ENCODE measurements around the gene PIGQ.

The PIGQ gene

DNA sequence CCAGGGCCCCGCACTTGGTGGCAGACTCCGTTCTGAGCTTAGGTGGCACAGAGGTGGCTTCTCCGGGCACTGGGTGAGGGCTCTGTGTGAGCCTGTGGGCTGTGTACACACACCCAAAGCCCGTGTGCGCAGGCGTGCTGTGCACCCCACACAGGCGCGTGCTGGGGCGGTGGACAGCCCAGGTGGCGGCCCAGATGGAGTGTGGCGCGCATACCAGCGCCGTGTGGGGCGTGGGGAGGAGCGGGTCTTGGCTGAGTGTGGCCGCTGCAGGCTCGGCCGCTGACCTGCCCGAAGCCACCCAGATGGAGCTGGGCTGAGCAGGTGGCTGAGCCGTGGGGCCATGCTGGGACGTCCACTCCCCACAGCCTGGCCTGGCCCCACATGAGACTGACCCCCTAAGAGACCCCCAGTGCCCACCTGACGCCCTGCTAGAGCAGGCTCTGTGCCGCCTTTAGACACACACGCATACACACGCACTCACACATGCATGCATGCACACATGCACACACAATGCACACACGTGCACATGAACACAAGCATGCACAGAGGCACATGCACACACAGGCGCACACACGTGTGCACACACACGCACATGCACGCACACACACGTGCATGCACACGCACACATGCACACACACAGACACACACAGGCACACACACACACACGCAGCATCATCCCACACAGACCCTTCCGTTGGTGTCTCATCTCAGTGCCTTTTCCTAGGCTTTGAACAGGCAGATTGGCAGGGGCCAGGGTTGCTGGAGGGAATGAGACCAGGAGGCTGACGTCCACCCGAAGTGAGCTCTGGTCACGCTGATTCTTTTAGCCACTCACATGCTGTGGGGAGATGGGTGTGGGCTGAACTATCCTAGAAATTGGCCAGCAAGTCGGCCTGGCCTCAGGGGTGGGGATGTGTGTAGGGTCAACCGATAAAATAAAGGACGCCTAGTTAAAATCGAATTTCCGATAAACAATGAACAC is 7.5 kb upstream of the PIGQ start:
- no peak for DNase-seq (ENCODE audit: low read depth, low spot score)
- H3K27me3 ChIP-seq (ENCODE audit: control insufficient read depth, insufficient read depth, low read length), result peaks cover 16% of the 10 kb centered on the region
- H3K4me3 ChIP-seq (ENCODE audit: low read length), result no peak overlapping the region
- WGBS (ENCODE audit: insufficient coverage, insufficient read length), result no CpG with 5 or more reads among the region's 43 CpGs
- no peaks in the 10 kb centered on the region for H3K9me3 ChIP-seq (ENCODE audit: control insufficient read depth, insufficient read depth, low read length)
- H3K4me1 ChIP-seq (ENCODE audit: control insufficient read depth, insufficient read depth, low read length), result peaks cover 3% of the 10 kb centered on the region; the same call in 1 of the 2 replicates
- H3K36me3 ChIP-seq (ENCODE audit: control insufficient read depth, insufficient read depth, low read length), result no peaks in the 10 kb centered on the region
- no peak overlapping the region for H3K27ac ChIP-seq (ENCODE audit: low read length)

DNA sequence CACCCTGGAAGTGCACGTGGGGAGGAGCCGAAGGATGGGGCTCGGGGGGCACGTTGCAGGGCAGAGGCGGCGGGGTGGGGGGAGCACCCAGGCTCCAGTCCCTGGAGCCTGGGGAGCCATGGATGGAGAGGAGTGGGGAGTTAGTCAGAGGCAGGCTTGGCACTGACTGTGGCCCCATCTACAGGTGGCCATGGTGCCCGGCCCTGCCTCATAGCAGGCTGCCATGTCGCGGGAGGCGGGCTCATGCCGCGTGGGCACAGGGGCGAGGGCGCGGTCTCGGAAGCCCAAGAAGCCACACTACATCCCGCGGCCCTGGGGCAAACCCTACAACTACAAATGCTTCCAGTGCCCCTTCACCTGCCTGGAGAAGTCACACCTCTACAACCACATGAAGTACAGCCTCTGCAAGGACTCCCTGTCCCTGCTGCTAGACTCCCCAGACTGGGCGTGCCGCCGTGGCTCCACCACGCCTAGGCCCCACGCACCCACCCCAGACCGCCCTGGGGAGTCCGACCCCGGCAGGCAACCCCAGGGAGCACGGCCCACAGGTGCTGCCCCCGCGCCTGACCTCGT is 6.6 kb upstream of the PIGQ start:
- Histone ChIP-seq H3K36me3 (ENCODE audit: control insufficient read depth, insufficient read depth, low read length) (no peaks in the 10 kb centered on the region), H3K27ac (ENCODE audit: low read length) (no peak overlapping the region), H3K4me3 (ENCODE audit: low read length) (no peak overlapping the region), H3K9me3 (ENCODE audit: control insufficient read depth, insufficient read depth, low read length) (no peaks in the 10 kb centered on the region), H3K4me1 (ENCODE audit: control insufficient read depth, insufficient read depth, low read length) (peaks cover 3% of the 10 kb centered on the region; the same call in 1 of the 2 replicates), H3K27me3 (ENCODE audit: control insufficient read depth, insufficient read depth, low read length) (peaks cover 16% of the 10 kb centered on the region)
- DNase-seq (ENCODE audit: low read depth, low spot score), result no peak
- WGBS (ENCODE audit: insufficient coverage, insufficient read length), result no CpG with 5 or more reads among the region's 30 CpGs

DNA sequence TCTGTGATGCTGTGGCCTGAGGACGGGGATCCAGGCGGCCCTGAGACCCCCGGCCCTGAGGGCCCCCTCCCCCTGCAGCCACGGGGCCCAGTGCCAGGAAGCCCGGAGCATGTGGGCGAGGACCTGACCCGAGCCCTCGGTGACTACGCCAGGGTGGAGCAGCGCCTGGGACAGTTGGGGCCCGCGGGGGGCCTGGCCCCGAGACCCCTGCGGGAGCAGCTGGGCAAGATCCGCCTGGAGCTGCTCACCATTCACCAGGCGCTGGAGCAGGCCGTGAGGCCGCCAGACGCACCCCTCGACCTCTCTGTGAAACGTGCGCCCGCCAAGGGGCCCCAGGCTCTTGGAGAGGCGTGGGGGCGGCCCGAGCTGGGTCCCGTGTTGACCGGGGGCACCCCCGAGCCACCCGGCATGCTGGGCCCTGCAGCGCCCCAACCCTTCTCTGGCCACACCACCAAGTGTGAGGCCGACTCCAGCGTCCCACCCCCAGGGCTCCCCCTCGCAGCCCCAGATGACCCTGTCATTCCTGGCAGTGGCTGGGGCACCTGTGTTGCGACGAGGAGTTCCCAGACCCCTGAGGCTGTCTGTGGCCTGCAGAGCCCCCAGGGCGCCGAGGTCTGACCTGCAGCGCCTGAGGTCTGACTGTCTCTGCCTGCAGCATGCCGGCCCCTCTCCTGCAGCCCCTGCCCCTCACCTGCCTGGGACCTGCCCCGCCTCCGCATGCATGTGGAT is 4.9 kb upstream of the PIGQ start:
- WGBS (ENCODE audit: insufficient coverage, insufficient read length), result no CpG with 5 or more reads among the region's 42 CpGs
- Histone ChIP-seq H3K27me3 (ENCODE audit: control insufficient read depth, insufficient read depth, low read length) (peaks cover 7% of the 10 kb centered on the region; the same call in 1 of the 2 replicates), H3K27ac (ENCODE audit: low read length) (no peak overlapping the region), H3K4me3 (ENCODE audit: low read length) (no peak overlapping the region), H3K9me3 (ENCODE audit: control insufficient read depth, insufficient read depth, low read length) (no peaks in the 10 kb centered on the region), H3K4me1 (ENCODE audit: control insufficient read depth, insufficient read depth, low read length) (peaks cover 3% of the 10 kb centered on the region), H3K36me3 (ENCODE audit: control insufficient read depth, insufficient read depth, low read length) (no peaks in the 10 kb centered on the region)
- DNase-seq (ENCODE audit: low read depth, low spot score), result no peak

DNA sequence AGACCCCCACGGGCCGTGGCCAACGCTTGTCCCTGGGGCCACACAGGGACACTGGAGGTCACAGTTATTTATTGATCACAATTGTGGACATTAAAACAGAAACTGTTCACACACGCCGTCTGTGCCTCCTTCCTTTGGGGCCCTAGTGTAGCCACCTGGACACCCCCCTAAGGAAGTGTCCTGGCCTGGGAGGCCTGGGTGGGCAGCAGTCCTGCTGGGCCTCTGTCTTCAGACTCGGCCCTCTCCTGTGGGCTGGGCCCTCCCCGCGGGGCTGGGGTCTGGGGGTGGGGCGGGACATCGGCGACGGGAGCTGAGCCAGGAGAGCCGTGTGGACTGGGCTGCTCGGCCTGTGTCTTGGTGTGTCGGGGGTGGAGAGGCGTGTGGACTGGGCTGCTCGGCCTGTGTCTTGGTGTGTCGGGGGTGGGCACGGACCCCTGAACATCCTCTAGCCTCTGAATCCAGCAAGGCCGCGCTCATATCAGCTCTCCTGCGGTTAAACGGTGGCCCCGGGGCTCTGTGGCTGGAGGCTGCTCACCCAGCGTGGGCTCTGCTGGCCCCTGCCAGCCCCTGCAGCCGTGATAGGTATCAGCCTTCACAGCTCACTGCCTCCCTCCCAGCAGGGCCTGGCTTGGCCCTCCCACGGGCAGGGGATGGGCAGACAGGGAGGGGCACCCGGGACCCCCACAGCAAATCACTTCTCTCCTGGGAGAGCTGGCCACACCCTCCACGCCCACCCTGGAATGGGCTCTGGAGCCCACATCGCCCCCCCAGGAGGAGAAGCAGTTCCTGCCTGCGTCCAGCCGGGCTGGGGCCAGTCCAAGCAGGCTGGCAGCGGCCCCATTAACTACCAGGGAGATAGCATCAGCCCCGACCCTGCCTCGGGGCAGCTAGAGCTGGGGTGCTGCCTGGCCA is 4.1 kb upstream of the PIGQ start:
- WGBS (ENCODE audit: insufficient coverage, insufficient read length), result no CpG with 5 or more reads among the region's 35 CpGs
- peaks cover 7% of the 10 kb centered on the region; the same call in 1 of the 2 replicates for H3K27me3 ChIP-seq (ENCODE audit: control insufficient read depth, insufficient read depth, low read length)
- no peak overlapping the region for H3K27ac ChIP-seq (ENCODE audit: low read length)

DNA sequence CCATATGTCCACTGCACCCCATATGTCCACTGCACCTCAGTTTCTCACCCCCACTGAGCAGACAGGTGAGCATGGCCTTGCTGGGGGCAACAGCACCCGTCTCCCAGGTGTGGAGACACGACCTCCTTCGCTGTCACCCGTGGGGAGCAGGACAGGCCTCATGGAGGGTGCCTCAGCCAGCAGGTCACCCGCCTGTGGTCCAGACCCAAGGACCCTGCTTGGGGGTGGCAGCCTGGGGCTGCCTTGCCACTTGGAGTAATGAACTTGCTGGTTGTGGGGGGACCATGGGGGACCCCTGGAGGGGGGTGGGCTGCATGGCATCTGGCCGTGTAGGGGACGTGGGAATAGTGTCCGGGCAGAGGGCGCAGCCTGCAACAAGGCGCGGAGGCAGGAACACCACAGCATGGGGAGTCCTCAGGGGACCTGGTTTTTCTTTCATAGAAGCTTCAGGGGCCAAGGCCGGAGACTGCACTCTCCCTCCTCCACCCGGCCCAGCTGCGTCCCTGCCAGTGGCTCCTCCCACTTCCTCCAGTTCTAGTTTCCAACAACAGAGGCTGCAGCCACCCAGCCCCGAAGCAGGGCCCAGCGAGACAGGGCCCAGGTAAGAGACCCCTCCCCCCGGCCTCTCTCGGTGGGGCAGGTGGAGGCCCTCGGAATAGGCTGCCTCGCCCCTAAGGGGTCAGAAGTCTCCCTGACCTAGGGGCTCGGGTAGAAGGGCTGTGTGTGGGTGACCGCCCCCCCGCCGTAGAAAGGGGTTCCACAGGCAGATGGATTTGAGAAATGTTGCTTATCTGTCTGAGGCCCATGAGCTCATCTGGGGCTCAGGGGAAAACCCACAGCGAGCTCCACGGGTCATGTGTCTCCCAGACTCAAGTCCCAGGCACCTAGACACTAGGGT is 3.0 kb upstream of the PIGQ start, which contains the start of gene NHLRC4:
Gene NHLRC4, plus strand, starts transcription at position 531 of the 898 bp plus-strand sequence. CDS start 1,043 bp downstream, outside the sequence.
- no CpG with 5 or more reads among the region's 26 CpGs for WGBS (ENCODE audit: insufficient coverage, insufficient read length)
- H3K27me3 ChIP-seq (ENCODE audit: control insufficient read depth, insufficient read depth, low read length), result peaks cover 1% of the 10 kb centered on the region; the same call in 1 of the 2 replicates
- peaks cover 3% of the 10 kb centered on the region for H3K4me1 ChIP-seq (ENCODE audit: control insufficient read depth, insufficient read depth, low read length)
- DNase-seq (ENCODE audit: low read depth, low spot score), result no peak
- H3K4me3 ChIP-seq (ENCODE audit: low read length), result no peak within 1 kb of the TSS
- no peak within 1 kb of the TSS for H3K27ac ChIP-seq (ENCODE audit: low read length)
- no peaks in the 10 kb centered on the region for H3K9me3 ChIP-seq (ENCODE audit: control insufficient read depth, insufficient read depth, low read length)
- no peaks in the 10 kb centered on the region for H3K36me3 ChIP-seq (ENCODE audit: control insufficient read depth, insufficient read depth, low read length)

More for the DNA sequence above, 4.1 kb upstream of the PIGQ start:
- Histone ChIP-seq H3K4me1 (ENCODE audit: control insufficient read depth, insufficient read depth, low read length) (peaks cover 3% of the 10 kb centered on the region), H3K9me3 (ENCODE audit: control insufficient read depth, insufficient read depth, low read length) (no peaks in the 10 kb centered on the region), H3K4me3 (ENCODE audit: low read length) (no peak overlapping the region), H3K36me3 (ENCODE audit: control insufficient read depth, insufficient read depth, low read length) (no peaks in the 10 kb centered on the region)
- DNase-seq (ENCODE audit: low read depth, low spot score), result no peak

DNA sequence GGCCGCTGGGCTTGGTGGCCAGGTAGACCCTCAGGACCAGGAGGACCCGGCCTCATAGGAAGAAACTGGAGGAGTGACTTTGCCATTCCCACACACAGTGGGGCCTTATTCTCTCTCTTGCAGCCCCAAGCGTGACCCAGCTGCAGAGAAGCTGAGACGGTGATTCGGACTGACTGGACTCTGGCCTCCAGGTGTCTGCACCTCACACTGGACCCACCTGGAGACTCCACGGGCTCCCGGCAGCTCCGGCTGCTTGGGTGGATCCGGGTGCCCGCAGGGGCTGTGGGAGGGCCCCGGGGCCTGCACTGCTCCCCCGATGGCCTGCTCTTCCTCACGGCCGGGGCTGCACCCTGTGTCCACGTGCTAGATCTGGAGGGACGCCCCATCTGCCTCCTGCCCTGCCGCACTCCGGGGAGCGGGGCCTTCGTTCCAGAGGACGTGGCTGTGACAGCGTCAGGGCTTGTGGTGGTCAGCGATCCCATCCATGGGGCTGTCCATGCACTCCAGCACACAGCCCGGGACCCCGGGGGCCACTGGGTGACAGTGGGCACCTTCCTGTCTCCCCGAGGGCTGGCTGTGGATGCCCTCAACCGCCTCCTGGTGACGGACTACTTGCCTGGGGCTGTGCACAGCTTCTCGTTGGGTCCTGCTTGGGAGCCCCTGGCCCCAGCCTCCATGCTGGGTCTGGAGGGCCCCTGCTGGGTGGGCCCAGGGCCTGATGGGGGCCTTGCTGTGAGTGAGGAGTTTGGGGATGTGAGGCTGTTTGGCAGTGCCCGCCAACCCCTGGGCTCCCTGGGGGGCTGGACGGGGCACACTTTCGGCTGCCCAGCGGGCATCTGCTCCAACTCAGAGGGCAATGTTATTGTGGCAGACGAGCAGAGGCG is 2.2 kb upstream of the PIGQ start:
- H3K27ac ChIP-seq (ENCODE audit: low read length), result no peak overlapping the region
- WGBS (ENCODE audit: insufficient coverage, insufficient read length), result no CpG with 5 or more reads among the region's 35 CpGs
- no peak for DNase-seq (ENCODE audit: low read depth, low spot score)

DNA sequence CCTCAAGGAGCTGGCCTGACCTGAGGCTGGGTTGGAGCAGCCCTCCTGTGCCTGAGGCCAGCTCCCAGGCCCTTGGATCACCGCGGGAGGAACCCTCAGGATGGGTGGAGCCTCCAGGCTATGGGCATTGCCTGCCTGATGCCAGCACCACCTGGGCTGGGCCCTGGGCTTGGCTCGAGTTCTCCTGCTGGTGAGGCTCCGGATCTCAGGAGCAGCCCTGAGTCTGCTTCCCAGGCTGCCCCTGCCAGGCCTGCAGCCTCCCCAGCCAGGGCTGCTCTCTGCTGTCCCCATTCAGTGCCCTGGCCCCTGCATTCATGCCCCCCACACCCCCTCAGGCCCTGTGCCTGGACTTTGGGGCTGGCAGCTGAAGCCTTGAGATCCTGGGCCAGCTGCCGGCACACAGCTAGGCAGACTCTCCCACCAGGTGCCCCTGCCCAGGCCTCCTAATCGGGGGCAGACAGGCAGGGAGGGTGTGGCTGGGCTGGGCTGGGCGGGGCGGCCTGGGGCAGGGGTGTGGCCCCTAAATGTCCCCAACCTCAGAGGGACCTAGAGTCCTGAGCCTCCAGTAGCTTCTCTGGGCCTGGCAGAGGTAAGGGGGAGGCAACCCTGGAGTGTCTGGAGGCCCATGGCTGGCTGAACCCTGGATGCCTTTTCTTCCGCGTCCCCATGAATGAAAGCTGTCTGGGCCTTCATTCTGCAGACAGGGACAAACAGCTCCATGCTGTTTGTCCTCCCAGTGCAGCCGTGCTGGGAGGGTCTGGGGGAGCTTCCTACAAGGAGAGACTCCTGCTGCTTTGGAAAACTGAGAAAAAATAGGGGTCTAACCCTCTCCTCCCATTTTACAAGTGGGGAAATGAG is 1.1 kb upstream of the PIGQ start:
- no CpG with 5 or more reads among the region's 11 CpGs for WGBS (ENCODE audit: insufficient coverage, insufficient read length)
- Histone ChIP-seq H3K9me3 (ENCODE audit: control insufficient read depth, insufficient read depth, low read length) (no peaks in the 10 kb centered on the region), H3K27me3 (ENCODE audit: control insufficient read depth, insufficient read depth, low read length) (no peaks in the 10 kb centered on the region), H3K27ac (ENCODE audit: low read length) (no peak overlapping the region), H3K4me3 (ENCODE audit: low read length) (no peak overlapping the region; the same call in 1 of the 2 replicates), H3K36me3 (ENCODE audit: control insufficient read depth, insufficient read depth, low read length) (no peaks in the 10 kb centered on the region), H3K4me1 (ENCODE audit: control insufficient read depth, insufficient read depth, low read length) (peaks cover 3% of the 10 kb centered on the region)
- DNase-seq (ENCODE audit: low read depth, low spot score), result no peak

More for the DNA sequence above, 2.2 kb upstream of the PIGQ start:
- Histone ChIP-seq H3K4me1 (ENCODE audit: control insufficient read depth, insufficient read depth, low read length) (peaks cover 3% of the 10 kb centered on the region), H3K27me3 (ENCODE audit: control insufficient read depth, insufficient read depth, low read length) (no peaks in the 10 kb centered on the region), H3K9me3 (ENCODE audit: control insufficient read depth, insufficient read depth, low read length) (no peaks in the 10 kb centered on the region), H3K4me3 (ENCODE audit: low read length) (no peak overlapping the region), H3K36me3 (ENCODE audit: control insufficient read depth, insufficient read depth, low read length) (no peaks in the 10 kb centered on the region)

Data from iPS DF 6.9 (cell line).